Vagina (tissue), 2 donors: ENCODE data around the gene KAT7. TPM values are rescaled to one million over a fixed set of nuclear protein-coding genes. Genes with fewer than 3 reads are reported as not detected.
"Not testable (repeated sequence)": the region's sequence is repeated elsewhere in the genome, so short reads cannot be mapped to it uniquely, and the experiment has no call there.

Source experiments
- DNase-seq, 2 donors: peaks; one replicate each; pipeline ENCODE4 v3.0.0-alpha.2; 2017; ENCODE audit errors: extremely low spot score in 2 of 2
- H3K27ac ChIP-seq: fragments of 200-600 bp; sonication (generic); one replicate; pipeline ENCODE4 v1.5.1; 2019
- H3K27me3 ChIP-seq: fragments of 200-600 bp; sonication (generic); one replicate; pipeline ENCODE4 v1.5.1; 2019
- H3K36me3 ChIP-seq, 2 donors: fragments of 200-600 bp; sonication (generic); one replicate each; pipeline ENCODE4 v1.5.1; 2017 to 2019
- H3K4me1 ChIP-seq: fragments of 200-600 bp; sonication (generic); one replicate; pipeline ENCODE4 v1.5.1; 2019
- H3K4me3 ChIP-seq, 2 donors: fragments of 200-600 bp; sonication (generic); 1 replicate in 1 of 2; 2 replicates in 1 of 2; pipeline ENCODE4 v1.5.1; 2016 to 2019
- H3K9me3 ChIP-seq: fragments of 200-600 bp; sonication (generic); one replicate; pipeline ENCODE4 v1.5.1; 2019
- CTCF ChIP-seq, 3 experiments: fragments of 450-650 bp in 2 of 3; fragments of 200-600 bp in 1 of 3; sonication (generic) in 1 of 3; IDR thresholded peaks; one replicate each; pipeline ENCODE4 v1.5.1; 2017 to 2019; ENCODE audit warnings: antibody characterized with exemption in 3 of 3, mild to moderate bottlenecking in 2 of 3, moderate library complexity in 2 of 3
- POLR2A ChIP-seq, 2 donors: fragments of 450-650 bp; IDR thresholded peaks; one replicate each; pipeline ENCODE4 v1.6.1; 2017; ENCODE audit warnings: antibody characterized with exemption in 2 of 2, mild to moderate bottlenecking in 2 of 2, moderate library complexity in 2 of 2
- POLR2AphosphoS5 ChIP-seq, 2 donors: sonication (generic); formaldehyde crosslinking; IDR thresholded peaks; one replicate each; pipeline ENCODE4 v1.9.0; 2017; ENCODE audit warnings: antibody characterized with exemption in 2 of 2, mild to moderate bottlenecking in 2 of 2, low read depth in 1 of 2; ENCODE audit not compliant: insufficient read depth in 1 of 2
- intact Hi-C: fragments of 100-400 bp; cut with DNase I; formaldehyde crosslinking; loops from one replicate; pipeline ENCODE4 v1.15.1; 2023
- total RNA-seq: library from RNA; depleted of rRNA; stranded (reverse); fragments of >200 nt; gene quantifications from one replicate; pipeline ENCODE4 v1.2.3, GENCODE V29; 2016

Gene KAT7
- total RNA-seq, 1 donor from 2014 or later: 36.1 TPM

- no peaks in the 10 kb centered on the region for H3K27me3 ChIP-seq
- H3K4me1 ChIP-seq: peaks cover 37% of the 10 kb centered on the region
- H3K4me3 ChIP-seq: no peak overlapping the region
- intact Hi-C loops: no loop called here
- no peaks in the 10 kb centered on the region for H3K36me3 ChIP-seq
- TF ChIP-seq POLR2AphosphoS5 (IDR thresholded peaks at IDR 0.05; ENCODE audit: insufficient read depth in 1 of 2, low read depth in 1 of 2): no peak
- TF ChIP-seq CTCF (IDR thresholded peaks at IDR 0.05): no peak
- no peak for TF ChIP-seq POLR2A (IDR thresholded peaks at IDR 0.05)
- H3K9me3 ChIP-seq: no peaks in the 10 kb centered on the region
- peak overlapping the region; percentile 20 for H3K27ac ChIP-seq
- no peak for DNase-seq
Observed at GRCh38 chr17:49756323-49757150, 31.9 kb upstream of the KAT7 start.

GRCh38 chr17:49757151-49757777 lies 31.2 kb upstream of the KAT7 start:
- no peak for DNase-seq
- no peaks in the 10 kb centered on the region for H3K36me3 ChIP-seq
- H3K27ac ChIP-seq: peak overlapping the region; percentile 20
- intact Hi-C loops: no loop called here
- TF ChIP-seq POLR2A (IDR thresholded peaks at IDR 0.05) (no peak), POLR2AphosphoS5 (IDR thresholded peaks at IDR 0.05; ENCODE audit: insufficient read depth in 1 of 2, low read depth in 1 of 2) (no peak), CTCF (IDR thresholded peaks at IDR 0.05) (no peak)
- H3K27me3 ChIP-seq: no peaks in the 10 kb centered on the region
- H3K9me3 ChIP-seq: no peaks in the 10 kb centered on the region
- peaks cover 44% of the 10 kb centered on the region for H3K4me1 ChIP-seq
- H3K4me3 ChIP-seq: no peak overlapping the region

GRCh38 chr17:49758464-49759010 lies 29.9 kb upstream of the KAT7 start:
- H3K4me1 ChIP-seq: peaks cover 50% of the 10 kb centered on the region
- H3K27me3 ChIP-seq, intact Hi-C loops, H3K36me3 ChIP-seq, H3K4me3 ChIP-seq, H3K27ac ChIP-seq, H3K9me3 ChIP-seq, DNase-seq: not testable (repeated sequence)

DNA sequence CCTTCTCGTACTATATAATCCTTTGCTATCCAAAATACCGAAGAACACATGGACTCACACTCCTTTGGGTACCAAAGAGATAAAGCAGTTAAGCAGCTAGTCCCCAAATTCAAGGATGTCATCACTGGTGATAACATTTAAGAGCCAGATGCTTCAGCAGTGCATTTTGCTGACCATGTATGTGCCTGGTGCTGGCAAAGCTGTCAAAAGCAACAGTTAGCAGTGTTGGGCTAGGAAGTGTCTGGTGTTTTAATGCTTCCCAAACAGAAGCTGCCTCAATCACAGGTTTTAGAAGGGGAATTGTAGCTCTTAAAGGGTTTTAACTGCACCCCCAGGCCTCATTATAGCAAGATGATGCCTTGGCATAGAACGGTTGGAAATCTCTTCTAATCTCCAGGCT lies 29.3 kb upstream of the KAT7 start:
- Histone ChIP-seq H3K27me3 (no peaks in the 10 kb centered on the region), H3K36me3 (no peaks in the 10 kb centered on the region), H3K9me3 (no peaks in the 10 kb centered on the region), H3K4me1 (peaks cover 43% of the 10 kb centered on the region), H3K27ac (no peak overlapping the region), H3K4me3 (no peak overlapping the region)
- intact Hi-C loops: no loop called here
- TF ChIP-seq POLR2A (IDR thresholded peaks at IDR 0.05) (no peak), CTCF (IDR thresholded peaks at IDR 0.05) (no peak), POLR2AphosphoS5 (IDR thresholded peaks at IDR 0.05; ENCODE audit: insufficient read depth in 1 of 2, low read depth in 1 of 2) (no peak)
- DNase-seq: no peak

GRCh38 chr17:49760296-49760695 lies 28.2 kb upstream of the KAT7 start:
- H3K4me1 ChIP-seq: peaks cover 48% of the 10 kb centered on the region
- H3K36me3 ChIP-seq: no peaks in the 10 kb centered on the region
- no peak for DNase-seq
- H3K9me3 ChIP-seq: no peaks in the 10 kb centered on the region
- intact Hi-C loops: no loop called here
- H3K27ac ChIP-seq: no peak overlapping the region
- H3K27me3 ChIP-seq: no peaks in the 10 kb centered on the region
- no peak overlapping the region for H3K4me3 ChIP-seq
- TF ChIP-seq POLR2A (IDR thresholded peaks at IDR 0.05): no peak
- no peak for TF ChIP-seq CTCF (IDR thresholded peaks at IDR 0.05)
- TF ChIP-seq POLR2AphosphoS5 (IDR thresholded peaks at IDR 0.05; ENCODE audit: insufficient read depth in 1 of 2, low read depth in 1 of 2): no peak
